HepG2 (cell line): ENCODE measurements around the gene ARHGEF16. TPM values are rescaled to one million over a fixed set of nuclear protein-coding genes. Genes with fewer than 3 reads are reported as not detected.

Experiments
- CBFB ChIP-seq: sonication (generic); formaldehyde crosslinking; IDR thresholded peaks from 2 replicates; pipeline ENCODE4 v1.4.0; 2020; ENCODE audit warnings: missing genetic modification reagents
- CCAR2 ChIP-seq: fragments of 200-400 bp; formaldehyde crosslinking; optimal IDR thresholded peaks from 2 replicates; pipeline ENCODE3; 2018; ENCODE audit warnings: low read depth, mild to moderate bottlenecking, low read length, moderate library complexity
- CREM ChIP-seq, 2 experiments: sonication (generic) in 1 of 2; formaldehyde crosslinking in 1 of 2; IDR thresholded peaks; 2 replicates each; pipeline versions ENCODE4 v1.4.0 to v1.6.1; 2016 to 2020; ENCODE audit warnings: antibody characterized with exemption in 1 of 2, mild to moderate bottlenecking in 1 of 2, missing genetic modification reagents in 1 of 2
- FOSL1 ChIP-seq: sonication (generic); formaldehyde crosslinking; IDR thresholded peaks from 2 replicates; pipeline ENCODE4 v1.9.0; 2021; ENCODE audit warnings: missing genetic modification reagents, borderline replicate concordance
- FOXP1 ChIP-seq, 2 experiments: fragments of 450-650 bp in 1 of 2; IDR thresholded peaks; 2 replicates each; pipeline ENCODE4 v1.6.1; 2017 to 2018; ENCODE audit warnings: antibody characterized with exemption in 1 of 2
- KDM5A ChIP-seq: fragments of 200-600 bp; sonication (generic); IDR thresholded peaks from 2 replicates; pipeline ENCODE4 v1.7.0; 2018; ENCODE audit warnings: antibody characterized with exemption, mild to moderate bottlenecking, low read length, borderline replicate concordance
- MEIS2 ChIP-seq: sonication (generic); formaldehyde crosslinking; IDR thresholded peaks from 2 replicates; pipeline ENCODE4 v1.9.0; 2021; ENCODE audit warnings: mild to moderate bottlenecking, missing genetic modification reagents
- NFRKB ChIP-seq: fragments of 450-650 bp; IDR thresholded peaks from 2 replicates; pipeline ENCODE4 v1.6.1; 2017
- POLR2AphosphoS2 ChIP-seq: IDR thresholded peaks from 2 replicates; pipeline ENCODE4 v1.6.1; 2011; ENCODE audit warnings: low read depth, low read length, improper control_type of control experiment
- RAD21 ChIP-seq: fragments of 450-650 bp; formaldehyde crosslinking; IDR thresholded peaks from 2 replicates; pipeline ENCODE4 v1.5.0; 2020; ENCODE audit warnings: mild to moderate bottlenecking
- SAFB2 ChIP-seq: sonication (generic); formaldehyde crosslinking; IDR thresholded peaks from 2 replicates; pipeline ENCODE4 v1.5.1; 2020; ENCODE audit warnings: missing genetic modification reagents, low read depth, mild to moderate bottlenecking, borderline replicate concordance
- SNAPC2 ChIP-seq: sonication (generic); formaldehyde crosslinking; IDR thresholded peaks from 2 replicates; pipeline ENCODE4 v1.8.1; 2022; ENCODE audit warnings: mild to moderate bottlenecking, missing genetic modification reagents
- SP5 ChIP-seq: IDR thresholded peaks from 2 replicates; pipeline ENCODE4 v1.6.1; 2016; ENCODE audit warnings: low read depth, borderline replicate concordance
- SRY ChIP-seq: sonication (generic); formaldehyde crosslinking; IDR thresholded peaks from 2 replicates; pipeline ENCODE4 v1.8.0; 2022; ENCODE audit warnings: mild to moderate bottlenecking, missing genetic modification reagents
- ZC3H13 ChIP-seq: sonication (generic); formaldehyde crosslinking; IDR thresholded peaks from 2 replicates; pipeline ENCODE4 v1.8.1; 2023; ENCODE audit warnings: mild to moderate bottlenecking, missing genetic modification reagents, moderate library complexity
- ZC3H4 ChIP-seq: sonication (generic); formaldehyde crosslinking; IDR thresholded peaks from 2 replicates; pipeline ENCODE4 v1.4.0; 2020; ENCODE audit warnings: missing genetic modification reagents, borderline replicate concordance
- ZNF7 ChIP-seq: IDR thresholded peaks from 2 replicates; pipeline ENCODE4 v1.6.1; 2016; ENCODE audit warnings: missing biosample characterization, missing genetic modification reagents
- ZSCAN31 ChIP-seq: sonication (generic); formaldehyde crosslinking; IDR thresholded peaks from 2 replicates; pipeline ENCODE4 v1.5.0; 2020; ENCODE audit warnings: low read depth, mild to moderate bottlenecking, missing genetic modification reagents
- polyA plus RNA-seq, 8 experiments: library from polyadenylated mRNA; depleted of rRNA in 3 of 8; stranded (reverse) in 7 of 8; unstranded in 1 of 8; fragments of >200 nt; fragmentation: Illumina TruSeq in 4 of 8; extraction: Trizol in 4 of 8; gene quantifications; 2 replicates each; pipeline versions ENCODE4 v1.2.1 to v1.2.3, GENCODE V29; 2011 to 2016; ENCODE audit warnings: low read depth in 4 of 8, missing spikeins in 1 of 8, mixed read lengths in 1 of 8; ENCODE audit not compliant: insufficient read depth in 1 of 8
- total RNA-seq, 5 experiments: library from RNA; depleted of rRNA; stranded (reverse); fragments of >200 nt; fragmentation: Illumina TruSeq; extraction: Trizol; gene quantifications; 2 replicates each; pipeline ENCODE4 v1.2.3, GENCODE V29; 2016; ENCODE audit warnings: low read depth in 1 of 5
- TF ChIP-seq, protein P1 (sequence below): sonication (generic); formaldehyde crosslinking; IDR thresholded peaks from 2 replicates; pipeline ENCODE4 v1.4.0; 2020; ENCODE audit warnings: missing genetic modification reagents
- TF ChIP-seq, protein P2 (sequence below): sonication (generic); formaldehyde crosslinking; conservative IDR thresholded peaks from 2 replicates; pipeline ENCODE4 v1.8.1; 2023; ENCODE audit warnings: missing genetic modification reagents
- TF ChIP-seq, protein P3 (sequence below): sonication (generic); formaldehyde crosslinking; IDR thresholded peaks from 2 replicates; pipeline ENCODE4 v1.4.0; 2020; ENCODE audit warnings: mild to moderate bottlenecking, missing genetic modification reagents
- TF ChIP-seq, protein P4 (sequence below): sonication (generic); formaldehyde crosslinking; IDR thresholded peaks from 2 replicates; pipeline ENCODE4 v1.4.0; 2020; ENCODE audit warnings: missing genetic modification reagents
- TF ChIP-seq, protein P5 (sequence below): sonication (generic); formaldehyde crosslinking; IDR thresholded peaks from 2 replicates; pipeline ENCODE4 v1.8.1; 2022; ENCODE audit warnings: mild to moderate bottlenecking, missing genetic modification reagents

The ARHGEF16 gene
- total and polyA plus RNA-seq, 2 of the 13 experiments (the other 11 are each of a cell fraction or from before 2014, with no cell fraction given): 20.3 to 39.9 TPM

DNA sequence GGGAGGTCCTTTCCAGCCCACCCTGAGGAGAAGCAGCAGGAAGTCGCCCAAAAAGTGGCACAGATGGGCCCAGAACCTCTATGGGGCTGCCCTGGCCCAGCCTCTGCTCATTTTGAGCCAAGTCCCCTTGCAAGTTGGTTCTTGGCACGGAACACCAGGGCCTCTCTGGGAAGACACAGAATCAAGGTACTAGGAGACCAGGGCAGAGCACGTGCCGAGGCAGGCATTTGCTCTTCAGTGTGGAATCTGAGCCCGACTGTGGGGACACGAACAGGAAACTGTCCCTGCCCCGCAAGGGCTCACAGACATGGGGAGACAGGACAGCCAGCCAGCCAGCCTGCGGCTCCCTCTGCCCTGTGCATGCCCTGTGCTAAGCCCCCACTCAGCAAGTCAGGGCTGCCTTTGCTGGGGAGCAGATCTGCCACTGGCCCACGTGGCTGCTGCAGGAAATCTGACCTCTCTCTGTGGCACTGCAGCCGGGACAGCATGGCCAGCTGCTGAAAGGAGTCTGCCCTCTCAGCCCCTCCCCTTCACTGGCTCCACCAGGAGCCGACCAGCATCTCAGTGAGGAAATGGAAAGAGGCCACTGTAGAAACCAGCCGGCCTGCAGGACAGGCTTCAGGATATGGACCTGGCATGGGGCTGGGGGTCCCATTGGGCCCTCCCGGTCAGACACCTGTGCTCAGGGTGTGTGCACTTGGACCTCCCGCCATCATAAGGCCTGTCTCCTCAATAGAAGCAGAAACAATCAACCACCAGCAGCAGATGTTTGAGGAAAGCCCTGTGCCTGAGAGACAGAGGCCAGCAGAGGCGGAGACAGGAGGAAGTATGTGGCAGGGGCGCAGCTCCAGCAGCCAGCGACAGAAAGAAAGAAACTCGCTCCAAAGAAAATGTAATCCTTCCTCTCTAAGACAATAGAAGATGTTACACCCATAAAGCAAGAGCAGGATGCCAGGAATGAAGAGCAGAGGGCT, 3.7 kb downstream of the ARHGEF16 start (continued):
- TF ChIP-seq, protein P1, sequence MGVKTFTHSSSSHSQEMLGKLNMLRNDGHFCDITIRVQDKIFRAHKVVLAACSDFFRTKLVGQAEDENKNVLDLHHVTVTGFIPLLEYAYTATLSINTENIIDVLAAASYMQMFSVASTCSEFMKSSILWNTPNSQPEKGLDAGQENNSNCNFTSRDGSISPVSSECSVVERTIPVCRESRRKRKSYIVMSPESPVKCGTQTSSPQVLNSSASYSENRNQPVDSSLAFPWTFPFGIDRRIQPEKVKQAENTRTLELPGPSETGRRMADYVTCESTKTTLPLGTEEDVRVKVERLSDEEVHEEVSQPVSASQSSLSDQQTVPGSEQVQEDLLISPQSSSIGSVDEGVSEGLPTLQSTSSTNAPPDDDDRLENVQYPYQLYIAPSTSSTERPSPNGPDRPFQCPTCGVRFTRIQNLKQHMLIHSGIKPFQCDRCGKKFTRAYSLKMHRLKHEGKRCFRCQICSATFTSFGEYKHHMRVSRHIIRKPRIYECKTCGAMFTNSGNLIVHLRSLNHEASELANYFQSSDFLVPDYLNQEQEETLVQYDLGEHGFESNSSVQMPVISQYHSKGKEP: no peak
- TF ChIP-seq SAFB2 (CRISPR knock-in tag): no peak
- TF ChIP-seq KDM5A: no peak
- TF ChIP-seq POLR2AphosphoS2: no peak
- no peak for TF ChIP-seq MEIS2
- TF ChIP-seq, protein P2, sequence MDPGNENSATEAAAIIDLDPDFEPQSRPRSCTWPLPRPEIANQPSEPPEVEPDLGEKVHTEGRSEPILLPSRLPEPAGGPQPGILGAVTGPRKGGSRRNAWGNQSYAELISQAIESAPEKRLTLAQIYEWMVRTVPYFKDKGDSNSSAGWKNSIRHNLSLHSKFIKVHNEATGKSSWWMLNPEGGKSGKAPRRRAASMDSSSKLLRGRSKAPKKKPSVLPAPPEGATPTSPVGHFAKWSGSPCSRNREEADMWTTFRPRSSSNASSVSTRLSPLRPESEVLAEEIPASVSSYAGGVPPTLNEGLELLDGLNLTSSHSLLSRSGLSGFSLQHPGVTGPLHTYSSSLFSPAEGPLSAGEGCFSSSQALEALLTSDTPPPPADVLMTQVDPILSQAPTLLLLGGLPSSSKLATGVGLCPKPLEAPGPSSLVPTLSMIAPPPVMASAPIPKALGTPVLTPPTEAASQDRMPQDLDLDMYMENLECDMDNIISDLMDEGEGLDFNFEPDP (CRISPR knock-in tag): no peak
- TF ChIP-seq FOSL1 (CRISPR knock-in tag): no peak
- no peak for TF ChIP-seq SRY
- no peak for TF ChIP-seq CCAR2
- no peak for TF ChIP-seq FOXP1 (IDR thresholded peaks at IDR 0.05)
- no peak for TF ChIP-seq FOXP1 (CRISPR knock-in tag; IDR thresholded peaks at IDR 0.05)
- TF ChIP-seq SP5 (CRISPR knock-in tag): peak; percentile 37; the same call in 1 of the 2 replicates
- no peak for TF ChIP-seq CREM (IDR thresholded peaks at IDR 0.05)
- TF ChIP-seq CREM (CRISPR knock-in tag; IDR thresholded peaks at IDR 0.05): no peak
- no peak for TF ChIP-seq NFRKB
- peak; percentile 84 for TF ChIP-seq ZC3H13 (CRISPR knock-in tag)
- TF ChIP-seq CBFB (CRISPR knock-in tag): no peak; the same call in 1 of the 2 replicates
- no peak for TF ChIP-seq RAD21 (CRISPR knock-in tag)
- TF ChIP-seq ZNF7 (CRISPR knock-in tag): no peak
- TF ChIP-seq, protein P3, sequence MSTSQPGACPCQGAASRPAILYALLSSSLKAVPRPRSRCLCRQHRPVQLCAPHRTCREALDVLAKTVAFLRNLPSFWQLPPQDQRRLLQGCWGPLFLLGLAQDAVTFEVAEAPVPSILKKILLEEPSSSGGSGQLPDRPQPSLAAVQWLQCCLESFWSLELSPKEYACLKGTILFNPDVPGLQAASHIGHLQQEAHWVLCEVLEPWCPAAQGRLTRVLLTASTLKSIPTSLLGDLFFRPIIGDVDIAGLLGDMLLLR (CRISPR knock-in tag): no peak; the same call in 1 of the 2 replicates
- peak; percentile 91 for TF ChIP-seq ZC3H4 (CRISPR knock-in tag)
- TF ChIP-seq ZSCAN31 (CRISPR knock-in tag): peak; percentile 67; the same call in 1 of the 2 replicates
- TF ChIP-seq, protein P4, sequence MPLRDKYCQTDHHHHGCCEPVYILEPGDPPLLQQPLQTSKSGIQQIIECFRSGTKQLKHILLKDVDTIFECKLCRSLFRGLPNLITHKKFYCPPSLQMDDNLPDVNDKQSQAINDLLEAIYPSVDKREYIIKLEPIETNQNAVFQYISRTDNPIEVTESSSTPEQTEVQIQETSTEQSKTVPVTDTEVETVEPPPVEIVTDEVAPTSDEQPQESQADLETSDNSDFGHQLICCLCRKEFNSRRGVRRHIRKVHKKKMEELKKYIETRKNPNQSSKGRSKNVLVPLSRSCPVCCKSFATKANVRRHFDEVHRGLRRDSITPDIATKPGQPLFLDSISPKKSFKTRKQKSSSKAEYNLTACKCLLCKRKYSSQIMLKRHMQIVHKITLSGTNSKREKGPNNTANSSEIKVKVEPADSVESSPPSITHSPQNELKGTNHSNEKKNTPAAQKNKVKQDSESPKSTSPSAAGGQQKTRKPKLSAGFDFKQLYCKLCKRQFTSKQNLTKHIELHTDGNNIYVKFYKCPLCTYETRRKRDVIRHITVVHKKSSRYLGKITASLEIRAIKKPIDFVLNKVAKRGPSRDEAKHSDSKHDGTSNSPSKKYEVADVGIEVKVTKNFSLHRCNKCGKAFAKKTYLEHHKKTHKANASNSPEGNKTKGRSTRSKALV: no peak
- TF ChIP-seq, protein P5, sequence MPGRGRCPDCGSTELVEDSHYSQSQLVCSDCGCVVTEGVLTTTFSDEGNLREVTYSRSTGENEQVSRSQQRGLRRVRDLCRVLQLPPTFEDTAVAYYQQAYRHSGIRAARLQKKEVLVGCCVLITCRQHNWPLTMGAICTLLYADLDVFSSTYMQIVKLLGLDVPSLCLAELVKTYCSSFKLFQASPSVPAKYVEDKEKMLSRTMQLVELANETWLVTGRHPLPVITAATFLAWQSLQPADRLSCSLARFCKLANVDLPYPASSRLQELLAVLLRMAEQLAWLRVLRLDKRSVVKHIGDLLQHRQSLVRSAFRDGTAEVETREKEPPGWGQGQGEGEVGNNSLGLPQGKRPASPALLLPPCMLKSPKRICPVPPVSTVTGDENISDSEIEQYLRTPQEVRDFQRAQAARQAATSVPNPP (CRISPR knock-in tag): no peak
- TF ChIP-seq SNAPC2 (CRISPR knock-in tag): no peak
